SK-N-SH treated with all-trans-retinoic acid at 6 μM for 48 hours (cell line): ENCODE data around the gene TTC36.

Experiments used
- ISL1 ChIP-seq: fragments of 250-450 bp; sonication (Bioruptor Pico); IDR thresholded peaks from 2 replicates; pipeline ENCODE4 v2.1.2; 2022; ENCODE audit warnings: mild to moderate bottlenecking, moderate library complexity
- OSR1 ChIP-seq: fragments of 250-450 bp; sonication (Bioruptor Pico); IDR thresholded peaks from 2 replicates; pipeline ENCODE4 v1.8.0; 2022; ENCODE audit warnings: moderate library complexity, mild to moderate bottlenecking, inconsistent platforms
- POU6F1 ChIP-seq: fragments of 250-450 bp; sonication (Bioruptor Pico); IDR thresholded peaks from 2 replicates; pipeline ENCODE4 v1.8.0; 2021; ENCODE audit warnings: low read depth, mild to moderate bottlenecking, moderate library complexity, borderline replicate concordance
- RARB ChIP-seq: fragments of 250-450 bp; sonication (Bioruptor Pico); IDR thresholded peaks from 2 replicates; pipeline ENCODE4 v1.8.0; 2021; ENCODE audit warnings: mild to moderate bottlenecking, moderate library complexity
- SNAI2 ChIP-seq: fragments of 250-450 bp; sonication (Bioruptor Pico); IDR thresholded peaks from 2 replicates; pipeline ENCODE4 v1.5.0; 2020; ENCODE audit warnings: mild to moderate bottlenecking, moderate library complexity
- TCF4 ChIP-seq: fragments of 250-450 bp; sonication (Bioruptor Pico); IDR thresholded peaks from 2 replicates; pipeline ENCODE4 v1.8.0; 2021; ENCODE audit warnings: mild to moderate bottlenecking, moderate library complexity, borderline replicate concordance
- TSHZ2 ChIP-seq: fragments of 250-450 bp; sonication (Bioruptor Pico); IDR thresholded peaks from 2 replicates; pipeline ENCODE4 v1.5.0; 2020; ENCODE audit warnings: mild to moderate bottlenecking, moderate library complexity
- ZFP3 ChIP-seq: fragments of 250-450 bp; sonication (Bioruptor Pico); IDR thresholded peaks from 2 replicates; pipeline ENCODE4 v1.5.0; 2020; ENCODE audit warnings: mild to moderate bottlenecking, moderate library complexity
- ZFP30 ChIP-seq: fragments of 450-650 bp; formaldehyde crosslinking; IDR thresholded peaks from 2 replicates; pipeline ENCODE4 v1.5.0; 2022; ENCODE audit warnings: mild to moderate bottlenecking, moderate library complexity
- ZNF70 ChIP-seq: fragments of 450-650 bp; formaldehyde crosslinking; IDR thresholded peaks from 2 replicates; pipeline ENCODE4 v1.5.0; 2020; ENCODE audit warnings: mild to moderate bottlenecking, moderate library complexity

GRCh38 chr11:118529584-118530175 is 2.4 kb downstream of the TTC36 start:
- TF ChIP-seq POU6F1 (CRISPR knock-in tag), result no peak
- no peak for TF ChIP-seq SNAI2 (CRISPR knock-in tag)
- TF ChIP-seq RARB (CRISPR knock-in tag), result no peak
- no peak for TF ChIP-seq ZFP3 (CRISPR knock-in tag)
- TF ChIP-seq ZNF70 (CRISPR knock-in tag), result no peak
- TF ChIP-seq TCF4 (CRISPR knock-in tag), result no peak
- no peak for TF ChIP-seq TSHZ2
- no peak for TF ChIP-seq ISL1 (CRISPR knock-in tag)
- TF ChIP-seq ZFP30, result no peak
- no peak for TF ChIP-seq OSR1 (CRISPR knock-in tag)
